Upper lobe of left lung (tissue), 6 donors: Measurements from ENCODE around the gene MOGAT2. TPM values are rescaled to one million over a fixed set of nuclear protein-coding genes. Genes with fewer than 3 reads are reported as not detected.

ENCODE experiments used
- ATAC-seq, 2 donors: fragments of 200-7000 bp; cut with Tn5 transposase; one replicate each; pipeline ENCODE4 v1.9.1; 2022; ENCODE audit warnings: mild to moderate bottlenecking in 2 of 2, moderate library complexity in 2 of 2; ENCODE audit not compliant: low FRiP score in 2 of 2
- DNase-seq, 2 donors: peaks; one replicate each; pipeline ENCODE4 v3.0.0-alpha.2; 2019 to 2020
- H3K27ac ChIP-seq, 4 donors: fragments of 200-600 bp; sonication (generic); one replicate each; pipeline ENCODE4 v1.5.1; 2016 to 2019
- H3K27me3 ChIP-seq, 4 donors: fragments of 200-600 bp; sonication (generic); one replicate each; pipeline ENCODE4 v1.5.1; 2017 to 2019
- H3K36me3 ChIP-seq, 4 donors: fragments of 200-600 bp; sonication (generic); one replicate each; pipeline ENCODE4 v1.5.1; 2016 to 2019
- H3K4me1 ChIP-seq, 4 donors: fragments of 200-600 bp; sonication (generic); one replicate each; pipeline ENCODE4 v1.5.1; 2018 to 2019
- H3K4me3 ChIP-seq, 4 donors: fragments of 200-600 bp; sonication (generic); one replicate each; pipeline ENCODE4 v1.5.1; 2017 to 2019; ENCODE audit warnings: mild to moderate bottlenecking in 2 of 4, moderate library complexity in 1 of 4
- H3K9me3 ChIP-seq, 4 donors: fragments of 200-600 bp; sonication (generic); one replicate each; pipeline ENCODE4 v1.5.1; 2018 to 2019
- EP300 ChIP-seq, 4 donors: sonication (generic); formaldehyde crosslinking; IDR thresholded peaks; one replicate each; pipeline ENCODE4 v1.5.1; 2017; ENCODE audit warnings: antibody characterized with exemption in 4 of 4, control low read depth in 2 of 4
- POLR2A ChIP-seq, 4 donors: fragments of 450-650 bp; IDR thresholded peaks; one replicate each; pipeline ENCODE4 v1.5.1; 2016 to 2017; ENCODE audit warnings: antibody characterized with exemption in 4 of 4, mild to moderate bottlenecking in 2 of 4
- POLR2AphosphoS5 ChIP-seq, 2 donors: sonication (generic); formaldehyde crosslinking; IDR thresholded peaks; one replicate each; pipeline ENCODE4 v1.5.1; 2017; ENCODE audit warnings: antibody characterized with exemption in 2 of 2
- WGBS, 2 donors: methylation state at CpG; one replicate each; pipeline ENCODE4 v1.1.5; 2017 to 2018; 5-methylcytosine and 5-hydroxymethylcytosine counted together
- total RNA-seq, 6 donors: library from RNA; depleted of rRNA in 4 of 6; stranded (reverse); fragments of >200 nt in 4 of 6; gene quantifications; one replicate each; pipeline versions ENCODE4 v1.1.0 to v1.2.1, GENCODE V29; 2016 to 2021
- TF ChIP-seq, protein P1 (sequence below), 6 experiments: fragments of 450-650 bp in 4 of 6; fragments of 200-600 bp in 2 of 6; sonication (generic) in 2 of 6; IDR thresholded peaks; one replicate each; pipeline ENCODE4 v1.5.1; 2016 to 2019; ENCODE audit warnings: antibody characterized with exemption in 6 of 6
- donor health status: DM: no; HTN: no; CAD: no; lungs with moderate emphysema.
- donor health status: DM: no; HTN: yes; CAD: no; lungs with severe emphysema.

MOGAT2 gene
- total RNA-seq, 6 donors from 2014 or later, result 0.11 to 0.13 TPM; not detected in 4

DNA sequence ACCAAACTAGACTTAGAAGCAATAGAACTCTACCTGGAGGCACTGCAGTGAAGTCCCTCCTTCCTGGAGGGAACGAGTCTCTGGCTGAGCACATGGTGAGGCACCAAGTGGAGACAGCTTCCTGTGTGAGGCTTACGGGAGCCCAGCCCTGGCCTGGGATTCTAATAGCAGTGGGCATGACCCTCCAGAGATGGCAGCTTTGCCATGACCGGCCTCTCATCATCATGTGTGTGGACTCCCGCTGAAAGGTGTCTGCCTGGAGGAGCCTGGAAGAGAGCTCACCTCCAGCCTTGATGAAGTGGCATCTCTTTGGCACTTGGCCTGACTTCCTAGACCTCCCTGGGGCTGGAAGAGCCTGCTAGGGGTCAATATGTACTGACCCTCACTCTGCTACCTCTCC is 58.9 kb downstream of the MOGAT2 start:
- H3K4me3 ChIP-seq, result no peak overlapping the region
- H3K9me3 ChIP-seq, result no peaks in the 10 kb centered on the region
- DNase-seq (no peak), ATAC-seq (no peak)
- TF ChIP-seq, protein P1, sequence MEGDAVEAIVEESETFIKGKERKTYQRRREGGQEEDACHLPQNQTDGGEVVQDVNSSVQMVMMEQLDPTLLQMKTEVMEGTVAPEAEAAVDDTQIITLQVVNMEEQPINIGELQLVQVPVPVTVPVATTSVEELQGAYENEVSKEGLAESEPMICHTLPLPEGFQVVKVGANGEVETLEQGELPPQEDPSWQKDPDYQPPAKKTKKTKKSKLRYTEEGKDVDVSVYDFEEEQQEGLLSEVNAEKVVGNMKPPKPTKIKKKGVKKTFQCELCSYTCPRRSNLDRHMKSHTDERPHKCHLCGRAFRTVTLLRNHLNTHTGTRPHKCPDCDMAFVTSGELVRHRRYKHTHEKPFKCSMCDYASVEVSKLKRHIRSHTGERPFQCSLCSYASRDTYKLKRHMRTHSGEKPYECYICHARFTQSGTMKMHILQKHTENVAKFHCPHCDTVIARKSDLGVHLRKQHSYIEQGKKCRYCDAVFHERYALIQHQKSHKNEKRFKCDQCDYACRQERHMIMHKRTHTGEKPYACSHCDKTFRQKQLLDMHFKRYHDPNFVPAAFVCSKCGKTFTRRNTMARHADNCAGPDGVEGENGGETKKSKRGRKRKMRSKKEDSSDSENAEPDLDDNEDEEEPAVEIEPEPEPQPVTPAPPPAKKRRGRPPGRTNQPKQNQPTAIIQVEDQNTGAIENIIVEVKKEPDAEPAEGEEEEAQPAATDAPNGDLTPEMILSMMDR (IDR thresholded peaks at IDR 0.05), result no peak
- no peak for TF ChIP-seq POLR2A (IDR thresholded peaks at IDR 0.05)
- TF ChIP-seq EP300 (IDR thresholded peaks at IDR 0.05), result no peak
- TF ChIP-seq POLR2AphosphoS5 (IDR thresholded peaks at IDR 0.05), result no peak
- H3K27me3 ChIP-seq, result no peaks in the 10 kb centered on the region
- H3K4me1 ChIP-seq, result peaks cover under 1 to 10% (median 5%) of the 10 kb centered on the region in 4 donors
- H3K36me3 ChIP-seq, result no peaks in the 10 kb centered on the region
- peak overlapping the region in 2 of 4 donors; percentile 52 to 76 for H3K27ac ChIP-seq
- WGBS, 2 donors, result 94% methylated on average over 4 of the region's 4 CpGs; no CpG with 5 or more reads in 1 of the 2 donors

DNA sequence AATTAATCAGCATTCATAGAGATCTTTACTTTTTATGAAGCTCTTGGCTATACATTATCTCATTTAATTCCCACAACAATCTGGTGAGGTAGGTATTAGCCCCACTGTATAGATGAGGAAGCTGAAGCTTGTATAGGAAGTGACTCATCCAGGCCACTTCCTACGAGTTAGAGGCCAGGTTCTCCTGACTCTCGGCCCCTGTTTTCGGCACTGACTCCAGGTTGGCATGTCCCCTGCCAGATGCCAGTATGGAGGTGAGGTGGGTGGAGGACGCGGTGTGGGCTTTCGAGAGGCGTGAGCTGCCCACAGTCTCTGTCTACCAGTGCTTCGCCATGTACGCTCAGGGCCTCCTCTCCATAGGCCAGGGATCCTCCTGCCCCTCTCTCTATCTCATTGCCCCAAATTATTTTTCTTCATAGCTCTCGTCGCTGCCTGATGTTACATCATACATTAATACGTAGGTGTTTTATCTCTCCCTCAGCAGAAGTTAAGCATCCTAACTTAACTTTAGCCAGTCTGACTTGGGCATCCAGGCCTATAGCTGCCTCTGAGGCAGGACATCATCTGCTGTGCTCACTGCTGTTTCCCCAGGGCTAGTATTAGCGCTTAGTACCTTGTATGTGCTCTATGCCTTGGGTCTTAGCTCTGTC is 59.9 kb downstream of the MOGAT2 start:
- DNase-seq, result peak in 1 of 2 donors; percentile 56
- Histone ChIP-seq H3K4me1 (peaks cover 0 to 5% (median 1%) of the 10 kb centered on the region in 4 donors), H3K9me3 (no peaks in the 10 kb centered on the region), H3K36me3 (no peaks in the 10 kb centered on the region), H3K27ac (peak overlapping the region in 3 of 4 donors; percentile 10 to 76 (median 61)), H3K4me3 (no peak overlapping the region), H3K27me3 (no peaks in the 10 kb centered on the region)
- WGBS, 2 donors, result 77 to 85% methylated on average over 13 of the region's 13 CpGs
- ATAC-seq, result peak in 1 of 2 donors; percentile 53
- TF ChIP-seq, protein P1 (IDR thresholded peaks at IDR 0.05), result no peak
- no peak for TF ChIP-seq EP300 (IDR thresholded peaks at IDR 0.05)
- TF ChIP-seq POLR2AphosphoS5 (IDR thresholded peaks at IDR 0.05), result no peak
- no peak for TF ChIP-seq POLR2A (IDR thresholded peaks at IDR 0.05)

DNA sequence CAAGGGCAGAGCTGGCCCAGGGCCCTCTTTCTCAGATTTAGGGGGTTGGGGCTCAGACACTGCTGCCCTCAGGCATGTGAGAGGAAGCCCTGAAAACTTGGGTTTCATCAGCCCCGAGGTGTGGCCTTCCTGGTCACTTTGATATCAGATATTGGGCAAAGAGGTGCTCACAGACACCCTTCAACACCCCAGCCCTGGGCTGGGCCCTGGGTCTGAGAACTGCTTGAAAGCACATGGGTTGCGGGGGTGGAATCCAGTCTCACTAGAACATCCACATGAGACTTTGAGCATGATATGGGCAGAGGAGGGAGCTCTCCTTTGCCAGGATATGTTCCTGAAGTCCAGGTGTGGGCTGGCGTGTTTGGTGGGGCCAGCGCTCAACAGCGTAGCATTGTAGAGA is 61.3 kb downstream of the MOGAT2 start:
- Histone ChIP-seq H3K36me3 (no peaks in the 10 kb centered on the region), H3K27ac (no peak overlapping the region), H3K27me3 (no peaks in the 10 kb centered on the region), H3K9me3 (no peaks in the 10 kb centered on the region), H3K4me1 (peaks cover 0 to 5% (median 1%) of the 10 kb centered on the region in 4 donors), H3K4me3 (no peak overlapping the region)
- TF ChIP-seq, protein P1 (IDR thresholded peaks at IDR 0.05), result no peak
- TF ChIP-seq EP300 (IDR thresholded peaks at IDR 0.05) (no peak), POLR2AphosphoS5 (IDR thresholded peaks at IDR 0.05) (no peak), POLR2A (IDR thresholded peaks at IDR 0.05) (no peak)
- DNase-seq (no peak), ATAC-seq (no peak)
- WGBS, 2 donors, result 79 to 84% methylated on average over 5 of the region's 5 CpGs

DNA sequence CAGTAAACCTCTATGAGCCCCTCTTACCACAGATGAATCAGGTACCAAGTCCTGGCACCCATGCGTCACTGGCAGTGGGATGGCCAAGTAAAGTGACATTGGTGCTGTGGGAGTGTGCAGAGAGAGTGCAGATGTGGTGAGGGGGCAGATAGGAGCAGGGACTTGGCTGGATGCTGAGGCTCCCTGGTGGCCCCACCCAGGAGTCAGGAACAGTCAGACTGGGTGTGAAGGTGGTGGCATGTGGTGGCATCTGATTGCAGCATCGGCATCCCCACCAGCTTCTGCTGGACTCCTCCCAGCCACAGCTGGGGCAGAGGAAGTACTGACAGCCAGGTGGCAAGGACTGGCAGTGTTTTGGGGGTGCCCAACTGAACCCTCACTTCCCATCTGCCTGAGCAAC is 62.3 kb downstream of the MOGAT2 start:
- TF ChIP-seq, protein P1 (IDR thresholded peaks at IDR 0.05), result no peak
- TF ChIP-seq POLR2AphosphoS5 (IDR thresholded peaks at IDR 0.05) (no peak), EP300 (IDR thresholded peaks at IDR 0.05) (no peak), POLR2A (IDR thresholded peaks at IDR 0.05) (no peak)

DNA sequence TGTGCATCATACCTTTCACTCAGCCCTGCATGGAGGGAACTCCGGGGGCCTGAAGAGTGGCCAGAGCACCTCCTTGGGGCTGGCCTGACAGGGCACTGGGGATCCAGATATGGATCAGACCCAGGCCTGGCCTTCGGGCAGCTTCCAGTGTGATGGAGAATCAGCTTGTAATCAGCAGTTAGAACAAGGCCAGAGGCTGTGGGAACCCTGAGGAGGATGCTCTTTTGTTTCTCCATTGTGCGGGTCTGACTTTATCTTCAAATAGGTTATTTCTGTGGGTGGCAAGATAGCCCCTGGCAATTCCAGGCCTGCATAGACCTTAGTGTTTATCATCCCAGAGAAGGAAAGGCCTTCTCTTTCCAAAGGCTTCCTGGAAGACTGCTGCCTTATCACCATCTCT is 63.2 kb downstream of the MOGAT2 start:
- peaks cover 0 to 5% (median 1%) of the 10 kb centered on the region in 4 donors for H3K4me1 ChIP-seq
- no peaks in the 10 kb centered on the region for H3K27me3 ChIP-seq

More for the DNA sequence above, 62.3 kb downstream of the MOGAT2 start:
- Histone ChIP-seq H3K36me3 (no peaks in the 10 kb centered on the region), H3K27ac (no peak overlapping the region), H3K27me3 (no peaks in the 10 kb centered on the region), H3K4me3 (no peak overlapping the region), H3K4me1 (peaks cover 0 to 5% (median 1%) of the 10 kb centered on the region in 4 donors), H3K9me3 (no peaks in the 10 kb centered on the region)
- ATAC-seq (no peak), DNase-seq (no peak)
- 74 to 100% methylated on average over 1 to 2 of the region's 2 CpGs for WGBS, 2 donors

More for the DNA sequence above, 63.2 kb downstream of the MOGAT2 start:
- H3K9me3 ChIP-seq, result no peaks in the 10 kb centered on the region
- WGBS, 2 donors, result 93 to 97% methylated on average over 3 of the region's 3 CpGs
- H3K36me3 ChIP-seq, result no peaks in the 10 kb centered on the region
- TF ChIP-seq POLR2A (IDR thresholded peaks at IDR 0.05), result no peak
- TF ChIP-seq, protein P1 (IDR thresholded peaks at IDR 0.05), result no peak
- TF ChIP-seq EP300 (IDR thresholded peaks at IDR 0.05), result no peak
- no peak for TF ChIP-seq POLR2AphosphoS5 (IDR thresholded peaks at IDR 0.05)
- no peak for DNase-seq
- no peak overlapping the region for H3K27ac ChIP-seq
- no peak overlapping the region for H3K4me3 ChIP-seq
- ATAC-seq, result no peak
